CD14-positive monocyte (primary cell): ENCODE data around the gene LIF. TPM values are rescaled to one million over a fixed set of nuclear protein-coding genes. Genes with fewer than 3 reads are reported as not detected.

Experiments
- DNase-seq, 3 donors: peaks; one replicate each; pipeline ENCODE4 v3.0.0-alpha.2; 2011 to 2022
- H2AFZ ChIP-seq: 2 replicates; pipeline ENCODE4 v1.6.0; 2012; ENCODE audit warnings: mild to moderate bottlenecking, low read depth, low read length, inconsistent platforms; ENCODE audit not compliant: insufficient read depth, poor library complexity, severe bottlenecking
- H3K27ac ChIP-seq, 2 donors: 1 replicate in 1 of 2; 2 replicates in 1 of 2; pipeline ENCODE4 v1.5.1; 2012 to 2013; ENCODE audit warnings: low read length in 2 of 2, control low read depth in 1 of 2, inconsistent platforms in 1 of 2, low read depth in 1 of 2, mild to moderate bottlenecking in 1 of 2
- H3K27me3 ChIP-seq, 2 donors: one replicate each; pipeline versions ENCODE4 v1.6.0 to v1.6.1; 2011 to 2013; ENCODE audit warnings: low read length in 2 of 2; ENCODE audit not compliant: control insufficient read depth in 2 of 2, insufficient read depth in 2 of 2
- H3K36me3 ChIP-seq, 2 donors: replicated peaks in 1 of 2; 1 replicate in 1 of 2; 2 replicates in 1 of 2; pipeline versions ENCODE4 v1.5.1 to v1.6.1; 2012 to 2013; ENCODE audit warnings: low read length in 2 of 2, control low read depth in 1 of 2, inconsistent platforms in 1 of 2, mild to moderate bottlenecking in 1 of 2; ENCODE audit not compliant: insufficient read depth in 2 of 2, control insufficient read depth in 1 of 2
- H3K4me1 ChIP-seq, 2 donors: 1 replicate in 1 of 2; 2 replicates in 1 of 2; pipeline versions ENCODE4 v1.5.1 to v1.6.1; 2012 to 2013; ENCODE audit warnings: low read length in 2 of 2, control low read depth in 1 of 2, inconsistent platforms in 1 of 2, mild to moderate bottlenecking in 1 of 2, moderate library complexity in 1 of 2; ENCODE audit not compliant: insufficient read depth in 2 of 2, control insufficient read depth in 1 of 2
- H3K4me2 ChIP-seq: replicated peaks from 2 replicates; pipeline ENCODE3; 2012; ENCODE audit warnings: low read length, moderate library complexity, mild to moderate bottlenecking; ENCODE audit not compliant: poor library complexity, severe bottlenecking; ENCODE audit errors: extremely low read depth
- H3K4me3 ChIP-seq, 3 experiments: fragments of 200-600 bp in 1 of 3; sonication (generic) in 1 of 3; replicated peaks in 1 of 3; 1 replicate in 2 of 3; 2 replicates in 1 of 3; pipeline ENCODE4 v1.5.1; 2011 to 2013; ENCODE audit warnings: low read length in 3 of 3, mild to moderate bottlenecking in 3 of 3, control low read depth in 2 of 3, low read depth in 2 of 3, inconsistent platforms in 1 of 3, moderate library complexity in 1 of 3
- H3K79me2 ChIP-seq: 2 replicates; pipeline ENCODE4 v1.6.0; 2012; ENCODE audit warnings: mild to moderate bottlenecking, control low read depth, inconsistent platforms, low read length, moderate library complexity; ENCODE audit not compliant: insufficient read depth
- H3K9ac ChIP-seq: 2 replicates; pipeline ENCODE4 v1.6.0; 2017; ENCODE audit warnings: low read length, mild to moderate bottlenecking; ENCODE audit not compliant: insufficient read depth, poor library complexity, severe bottlenecking
- H3K9me3 ChIP-seq, 2 donors: replicated peaks in 1 of 2; 1 replicate in 1 of 2; 2 replicates in 1 of 2; pipeline versions ENCODE4 v1.5.1 to v1.6.1; 2012 to 2013; ENCODE audit warnings: low read length in 2 of 2, control low read depth in 1 of 2; ENCODE audit not compliant: control insufficient read depth in 1 of 2, insufficient read depth in 1 of 2
- H4K20me1 ChIP-seq: 2 replicates; pipeline ENCODE4 v1.6.0; 2012; ENCODE audit warnings: mild to moderate bottlenecking, low read length, control low read depth, moderate library complexity; ENCODE audit not compliant: insufficient read depth
- H3K27ac Mint-ChIP-seq, 7 donors: one replicate each; pipeline ENCODE4 v1.8.0; 2020; ENCODE audit warnings: mild to moderate bottlenecking in 7 of 7, mixed read lengths in 7 of 7, moderate library complexity in 6 of 7, inconsistent platforms in 2 of 7
- H3K27me3 Mint-ChIP-seq, 3 donors: one replicate each; pipeline ENCODE4 v1.8.0; 2021 to 2022; ENCODE audit warnings: low read depth in 3 of 3, mild to moderate bottlenecking in 3 of 3, mixed read lengths in 3 of 3, moderate library complexity in 3 of 3, inconsistent platforms in 1 of 3
- H3K36me3 Mint-ChIP-seq, 2 donors: one replicate each; pipeline ENCODE4 v1.8.0; 2020; ENCODE audit warnings: mixed read lengths in 2 of 2, inconsistent platforms in 1 of 2, mild to moderate bottlenecking in 1 of 2
- H3K4me1 Mint-ChIP-seq: one replicate; pipeline ENCODE4 v1.8.0; 2020; ENCODE audit warnings: mild to moderate bottlenecking, mixed read lengths
- H3K4me3 Mint-ChIP-seq, 2 donors: one replicate each; pipeline ENCODE4 v1.8.0; 2020; ENCODE audit warnings: mild to moderate bottlenecking in 2 of 2, mixed read lengths in 2 of 2, moderate library complexity in 1 of 2
- H3K9me3 Mint-ChIP-seq, 7 donors: one replicate each; pipeline ENCODE4 v1.8.0; 2020 to 2022; ENCODE audit warnings: mixed read lengths in 7 of 7, mild to moderate bottlenecking in 6 of 7, moderate library complexity in 6 of 7, inconsistent platforms in 2 of 7
- CTCF ChIP-seq: fragments of 200-600 bp; IDR thresholded peaks from one replicate; pipeline ENCODE4 v1.8.0; 2022; ENCODE audit warnings: antibody characterized with exemption, mild to moderate bottlenecking
- WGBS: methylation state at CpG from one replicate; pipeline ENCODE4 v1.1.5; 2013; ENCODE audit warnings: missing lambda C conversion rate; ENCODE audit not compliant: insufficient coverage; 5-methylcytosine and 5-hydroxymethylcytosine counted together
- intact Hi-C, 2 donors: fragments of 100-400 bp; cut with micrococcal nuclease; formaldehyde crosslinking; loops; one replicate each; pipeline versions ENCODE4 v1.15.0 to v1.15.1; 2023
- polyA plus RNA-seq, 3 donors: library from polyadenylated mRNA; depleted of rRNA in 1 of 3; unstranded in 2 of 3; stranded (reverse) in 1 of 3; fragments of 300-500 nt in 2 of 3; fragments of >200 nt in 1 of 3; fragmentation: Illumina TruSeq in 2 of 3; gene quantifications; 1 replicate in 2 of 3; 2 replicates in 1 of 3; pipeline ENCODE4 v1.2.3, GENCODE V29; 2012 to 2021

The LIF gene
- polyA plus RNA-seq, 3 donors = 7.0 TPM; not detected in 2

DNA sequence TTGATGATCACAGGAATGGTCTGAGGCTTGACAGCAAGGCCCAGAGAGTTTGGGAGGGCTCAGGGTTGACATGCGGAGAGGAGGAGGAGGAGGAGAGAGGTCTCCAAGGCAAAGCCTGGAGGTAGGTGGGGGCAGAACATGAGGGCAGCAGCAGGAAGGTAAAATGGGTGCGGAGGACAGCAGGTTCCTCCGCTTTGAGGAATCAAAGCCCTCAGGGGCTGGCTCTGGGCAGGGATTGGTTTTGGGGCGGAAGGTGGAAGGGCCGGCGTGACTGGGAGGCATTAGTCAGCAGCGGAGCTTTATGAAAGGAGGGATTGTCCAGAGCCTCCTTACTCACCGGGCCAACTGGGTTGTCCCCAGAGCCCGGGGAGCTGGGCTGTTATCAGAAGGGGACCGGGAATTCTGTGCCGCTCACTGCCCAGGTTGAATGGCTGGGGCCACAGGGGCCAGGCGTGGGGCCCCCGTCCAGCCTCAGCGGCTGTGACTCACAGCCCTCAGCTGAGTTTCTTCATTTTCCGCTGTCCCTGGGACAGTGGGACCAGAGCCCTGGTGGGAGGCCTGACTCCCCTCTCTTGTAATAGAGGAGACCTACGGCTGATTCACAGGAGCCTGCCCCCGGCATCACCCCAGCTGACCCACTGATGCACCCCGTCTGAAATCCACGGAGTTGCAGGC lies 36.2 kb downstream of the LIF start:
- no peak overlapping the region for H2AFZ ChIP-seq
- no peaks in the 10 kb centered on the region for H3K36me3 Mint-ChIP-seq
- TF ChIP-seq CTCF = no peak
- H3K27me3 ChIP-seq = no peaks in the 10 kb centered on the region
- H3K9me3 ChIP-seq = no peaks in the 10 kb centered on the region
- peaks cover 31 to 39% of the 10 kb centered on the region in 2 donors for H3K4me1 ChIP-seq
- H3K4me3 Mint-ChIP-seq = no peak overlapping the region
- H3K27ac Mint-ChIP-seq = peak overlapping the region in 5 of 7 donors; percentile 9 to 98 (median 58)
- DNase-seq = peak; percentile 20 to 67 (median 38)
- H3K36me3 ChIP-seq = no peaks in the 10 kb centered on the region
- intact Hi-C loops = loop anchor here (5.0 kb wide), 2 partner anchors 33 to 57 kb away; partner anchors contain the start of gene OSM (in 1 of the 2)
- H3K4me1 Mint-ChIP-seq = peaks cover 55% of the 10 kb centered on the region
- no peak overlapping the region for H3K4me3 ChIP-seq
- no peaks in the 10 kb centered on the region for H3K79me2 ChIP-seq
- no peaks in the 10 kb centered on the region for H4K20me1 ChIP-seq
- H3K27ac ChIP-seq = no peak overlapping the region
- peaks cover 0 to 3% (median 0%) of the 10 kb centered on the region in 7 donors for H3K9me3 Mint-ChIP-seq
- no peak overlapping the region for H3K9ac ChIP-seq
- peaks cover 4 to 13% (median 8%) of the 10 kb centered on the region in 3 donors for H3K27me3 Mint-ChIP-seq
- no peak overlapping the region for H3K4me2 ChIP-seq
- 95% methylated on average over 16 of the region's 19 CpGs for WGBS

DNA sequence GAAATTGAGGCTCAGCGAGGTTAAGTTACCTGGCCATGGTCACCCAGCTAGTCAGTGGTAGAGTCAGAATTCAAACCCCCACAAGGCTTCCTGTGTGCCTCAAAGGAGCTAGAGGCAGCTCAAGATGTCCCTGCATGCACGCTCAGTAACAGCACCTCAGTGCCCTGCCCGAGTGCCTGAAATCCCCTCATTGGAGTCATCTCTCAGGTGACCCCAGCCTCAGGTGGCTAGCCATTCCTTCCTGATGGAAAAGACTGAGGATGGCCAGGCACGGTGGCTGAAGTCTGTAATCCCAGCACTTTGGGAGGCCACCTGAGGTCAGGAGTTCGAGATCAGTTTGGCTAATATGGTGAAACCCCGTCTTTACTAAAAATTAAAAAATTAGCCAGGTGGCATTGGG lies 36.9 kb downstream of the LIF start:
- H3K27me3 Mint-ChIP-seq = peaks cover 2 to 13% (median 3%) of the 10 kb centered on the region in 3 donors
- H2AFZ ChIP-seq = no peak overlapping the region
- H3K4me3 Mint-ChIP-seq = no peak overlapping the region
- no peaks in the 10 kb centered on the region for H3K9me3 ChIP-seq
- H3K36me3 ChIP-seq = no peaks in the 10 kb centered on the region
- H3K4me1 ChIP-seq = peaks cover 31 to 38% of the 10 kb centered on the region in 2 donors
- DNase-seq = no peak
- H3K36me3 Mint-ChIP-seq = no peaks in the 10 kb centered on the region
- peaks cover 55% of the 10 kb centered on the region for H3K4me1 Mint-ChIP-seq
- no peak overlapping the region for H3K4me2 ChIP-seq
- intact Hi-C loops = loop anchor here (5.0 kb wide), 2 partner anchors 32 to 58 kb away; partner anchors contain the start of gene OSM (in 1 of the 2)
- H3K27ac Mint-ChIP-seq = peak overlapping the region in 5 of 7 donors; percentile 56 to 86 (median 71)
- no peaks in the 10 kb centered on the region for H4K20me1 ChIP-seq
- H3K9ac ChIP-seq = no peak overlapping the region
- TF ChIP-seq CTCF = no peak
- H3K27me3 ChIP-seq = no peaks in the 10 kb centered on the region
- H3K27ac ChIP-seq = no peak overlapping the region
- H3K4me3 ChIP-seq = no peak overlapping the region
- H3K9me3 Mint-ChIP-seq = peaks cover 0 to 3% (median 0%) of the 10 kb centered on the region in 7 donors
- WGBS = 98% methylated on average over 6 of the region's 6 CpGs
- no peaks in the 10 kb centered on the region for H3K79me2 ChIP-seq
